Sigmoid colon (tissue), 7 donors: ENCODE results near the gene ARRB1. TPM values are rescaled to one million over a fixed set of nuclear protein-coding genes. Genes with fewer than 3 reads are reported as not detected.
"Not testable (repeated sequence)": the region's sequence is repeated elsewhere in the genome, so short reads cannot be mapped to it uniquely, and the experiment has no call there.

Source experiments
- DNase-seq: peaks from one replicate; pipeline ENCODE4 v3.0.0-alpha.2; 2019
- H3K27ac ChIP-seq, 4 donors: fragments of 200-600 bp; sonication (generic); one replicate each; pipeline ENCODE4 v1.5.1; 2016 to 2019; ENCODE audit warnings: mild to moderate bottlenecking in 1 of 4
- H3K27me3 ChIP-seq, 3 donors: fragments of 200-600 bp; sonication (generic); one replicate each; pipeline ENCODE4 v1.5.1; 2019; ENCODE audit warnings: mild to moderate bottlenecking in 1 of 3
- H3K36me3 ChIP-seq, 4 donors: fragments of 200-600 bp; sonication (generic); one replicate each; pipeline ENCODE4 v1.5.1; 2016 to 2019
- H3K4me1 ChIP-seq, 4 donors: fragments of 200-600 bp; sonication (generic); one replicate each; pipeline ENCODE4 v1.5.1; 2017 to 2019
- H3K4me3 ChIP-seq, 4 donors: fragments of 200-600 bp; sonication (generic); one replicate each; pipeline ENCODE4 v1.5.1; 2017 to 2019; ENCODE audit warnings: mild to moderate bottlenecking in 2 of 4, moderate library complexity in 1 of 4
- H3K9me3 ChIP-seq, 4 donors: fragments of 200-600 bp in 3 of 4; sonication (generic) in 3 of 4; one replicate each; pipeline versions ENCODE4 v1.5.1 to v1.6.1; 2013 to 2019
- CTCF ChIP-seq, 4 experiments: fragments of 450-650 bp in 3 of 4; fragments of 200-600 bp in 1 of 4; IDR thresholded peaks; one replicate each; pipeline ENCODE4 v1.5.1; 2016 to 2019; ENCODE audit warnings: antibody characterized with exemption in 4 of 4, mild to moderate bottlenecking in 3 of 4, moderate library complexity in 2 of 4
- EP300 ChIP-seq, 4 donors: sonication (generic); formaldehyde crosslinking; IDR thresholded peaks; one replicate each; pipeline ENCODE4 v1.6.1; 2017; ENCODE audit warnings: antibody characterized with exemption in 4 of 4
- POLR2A ChIP-seq, 2 donors: fragments of 450-650 bp; IDR thresholded peaks; one replicate each; pipeline ENCODE4 v1.6.1; 2016; ENCODE audit warnings: antibody characterized with exemption in 2 of 2, mild to moderate bottlenecking in 2 of 2, moderate library complexity in 2 of 2
- POLR2AphosphoS5 ChIP-seq, 4 donors: sonication (generic); formaldehyde crosslinking; IDR thresholded peaks; one replicate each; pipeline ENCODE4 v1.6.1; 2017; ENCODE audit warnings: antibody characterized with exemption in 4 of 4
- WGBS, 2 donors: extraction: QIAGEN DNeasy Blood & Tissue Kit; methylation state at CpG; one replicate each; pipeline ENCODE4 v1.1.7; 2013; 5-methylcytosine and 5-hydroxymethylcytosine counted together
- intact Hi-C: fragments of 100-400 bp; cut with DNase I; formaldehyde crosslinking; loops from one replicate; pipeline ENCODE4 v1.15.1; 2023
- polyA plus RNA-seq, 3 donors: library from polyadenylated mRNA; stranded (reverse); fragments of 200-250 nt; gene quantifications; one replicate each; pipeline ENCODE4 v1.2.3, GENCODE V29; 2013
- total RNA-seq, 4 donors: library from RNA; depleted of rRNA; stranded (reverse); fragments of >200 nt; gene quantifications; one replicate each; pipeline ENCODE4 v1.1.0, GENCODE V29; 2016
- donor health status: healthy with polysubstance abuse.
- donor health status: Bipolar disorder and iron deficiency.
- donor health status: healthy.

The ARRB1 gene
- total and polyA plus RNA-seq, 7 donors, result 24.0 to 96.7 (median 45.6) TPM

GRCh38 chr11:75374646-75375045, 23.2 kb upstream of the ARRB1 start:
- no peaks in the 10 kb centered on the region for H3K4me1 ChIP-seq
- no peaks in the 10 kb centered on the region for H3K9me3 ChIP-seq
- no peak overlapping the region for H3K4me3 ChIP-seq
- H3K36me3 ChIP-seq, result no peaks in the 10 kb centered on the region
- intact Hi-C loops, result no loop called here
- no peak for TF ChIP-seq EP300 (IDR thresholded peaks at IDR 0.05)
- no peak for TF ChIP-seq POLR2A (IDR thresholded peaks at IDR 0.05)
- no peak for TF ChIP-seq POLR2AphosphoS5 (IDR thresholded peaks at IDR 0.05)
- no peak for TF ChIP-seq CTCF (IDR thresholded peaks at IDR 0.05)
- H3K27ac ChIP-seq, result no peak overlapping the region
- no peak for DNase-seq
- 89 to 95% methylated on average over 4 of the region's 4 CpGs for WGBS, 2 donors
- H3K27me3 ChIP-seq, result no peaks in the 10 kb centered on the region

GRCh38 chr11:75373201-75373600, 21.7 kb upstream of the ARRB1 start:
- peak overlapping the region in 1 of 4 donors; percentile 71 for H3K27ac ChIP-seq
- H3K9me3 ChIP-seq, result peaks cover 0 to 2% (median 0%) of the 10 kb centered on the region in 4 donors
- no peaks in the 10 kb centered on the region for H3K4me1 ChIP-seq
- DNase-seq, result no peak
- H3K27me3 ChIP-seq, result no peaks in the 10 kb centered on the region
- no peaks in the 10 kb centered on the region for H3K36me3 ChIP-seq
- TF ChIP-seq CTCF (IDR thresholded peaks at IDR 0.05) (no peak), POLR2AphosphoS5 (IDR thresholded peaks at IDR 0.05) (no peak), EP300 (IDR thresholded peaks at IDR 0.05) (no peak), POLR2A (IDR thresholded peaks at IDR 0.05) (no peak)
- H3K4me3 ChIP-seq, result no peak overlapping the region
- intact Hi-C loops, result no loop called here
- 84 to 90% methylated on average over 8 of the region's 8 CpGs for WGBS, 2 donors

GRCh38 chr11:75371949-75372876, 20.8 kb upstream of the ARRB1 start:
- Histone ChIP-seq H3K4me3 (no peak overlapping the region), H3K27ac (peak overlapping the region in 2 of 4 donors; percentile 10 to 71), H3K36me3 (no peaks in the 10 kb centered on the region), H3K9me3 (peaks cover 0 to 2% (median 0%) of the 10 kb centered on the region in 4 donors), H3K4me1 (no peaks in the 10 kb centered on the region), H3K27me3 (no peaks in the 10 kb centered on the region)
- no peak for TF ChIP-seq EP300 (IDR thresholded peaks at IDR 0.05)
- TF ChIP-seq POLR2A (IDR thresholded peaks at IDR 0.05), result no peak
- no peak for TF ChIP-seq CTCF (IDR thresholded peaks at IDR 0.05)
- no peak for TF ChIP-seq POLR2AphosphoS5 (IDR thresholded peaks at IDR 0.05)
- 8 to 55% methylated on average over 8 of the region's 8 CpGs for WGBS, 2 donors
- DNase-seq, result no peak
- intact Hi-C loops, result no loop called here

- Histone ChIP-seq H3K27ac (no peak overlapping the region), H3K9me3 (peaks cover 0 to 2% (median 0%) of the 10 kb centered on the region in 4 donors), H3K36me3 (no peaks in the 10 kb centered on the region), H3K27me3 (no peaks in the 10 kb centered on the region), H3K4me3 (no peak overlapping the region), H3K4me1 (no peaks in the 10 kb centered on the region)
- no peak for DNase-seq
- TF ChIP-seq CTCF (IDR thresholded peaks at IDR 0.05), result no peak
- TF ChIP-seq EP300 (IDR thresholded peaks at IDR 0.05), result no peak
- no peak for TF ChIP-seq POLR2A (IDR thresholded peaks at IDR 0.05)
- no peak for TF ChIP-seq POLR2AphosphoS5 (IDR thresholded peaks at IDR 0.05)
- intact Hi-C loops, result no loop called here
- 60 to 74% methylated on average over 6 of the region's 6 CpGs for WGBS, 2 donors
Observed at GRCh38 chr11:75369560-75370255, 18.2 kb upstream of the ARRB1 start.

GRCh38 chr11:75366826-75367225, 15.4 kb upstream of the ARRB1 start:
- DNase-seq, H3K27me3 ChIP-seq, H3K4me3 ChIP-seq, intact Hi-C loops, H3K4me1 ChIP-seq, H3K9me3 ChIP-seq, H3K27ac ChIP-seq, H3K36me3 ChIP-seq: not testable (repeated sequence)
- 93% methylated on average over 5 of the region's 5 CpGs for WGBS, 2 donors
